Prostate gland (tissue), 2 donors: Measurements from ENCODE around the gene HTR2B.

Experiments
- CTCF ChIP-seq, 4 experiments: fragments of 200-600 bp in 2 of 4; fragments of 450-650 bp in 2 of 4; sonication (generic) in 2 of 4; IDR thresholded peaks; 1 replicate in 3 of 4; 2 replicates in 1 of 4; pipeline ENCODE4 v1.5.1; 2016 to 2019; ENCODE audit warnings: antibody characterized with exemption in 4 of 4, mild to moderate bottlenecking in 2 of 4, moderate library complexity in 2 of 4
- POLR2A ChIP-seq: fragments of 450-650 bp; IDR thresholded peaks from one replicate; pipeline ENCODE4 v1.6.1; 2016; ENCODE audit warnings: antibody characterized with exemption, mild to moderate bottlenecking

GRCh38 chr2:231062776-231063175 is 62.1 kb downstream of the HTR2B start:
- TF ChIP-seq CTCF (IDR thresholded peaks at IDR 0.05): no peak
- TF ChIP-seq POLR2A: no peak
